Endothelial cell of umbilical vein (primary cell): ENCODE data around the gene NPTX1. TPM values are rescaled to one million over a fixed set of nuclear protein-coding genes. Genes with fewer than 3 reads are reported as not detected.

Experiments used
- BruUV-seq: library from RNA; stranded (reverse); fragments of 400-500 nt; replicated peaks from 2 replicates; lab custom pipeline; 2021; lab: Mats Ljungman, UMichigan
- CTCF ChIA-PET: fragments of 300-600, 350-600 bp; sonication (Branson Sonifier 250); formaldehyde crosslinking; loops from one replicate; lab custom pipeline; 2021; ENCODE audit warnings: antibody characterized with exemption, inconsistent platforms; lab: Charles Lee
- POLR2A ChIA-PET: fragments of 300-600, 350-600 bp; sonication (Branson Sonifier 250); formaldehyde crosslinking; loops from one replicate; lab custom pipeline; 2021; ENCODE audit warnings: antibody characterized with exemption, inconsistent platforms; lab: Charles Lee
- DNase-seq: peaks from one replicate; pipeline ENCODE4 v3.0.0-alpha.2; 2011; ENCODE audit warnings: low read depth, low spot score
- FAIRE-seq: peaks from 2 replicates; lab custom pipeline; 2011; peaks lifted over from hg19 to GRCh38; lab: Jason Lieb, UNC
- H2AFZ ChIP-seq: 2 replicates; pipeline ENCODE4 v1.6.0; 2012; ENCODE audit warnings: low read depth, low read length, control low read depth, inconsistent platforms
- H3K27ac ChIP-seq: 2 replicates; pipeline ENCODE4 v1.5.1; 2011; ENCODE audit warnings: low read depth, mild to moderate bottlenecking, control low read depth, low read length, moderate library complexity; ENCODE audit not compliant: insufficient read depth
- H3K27me3 ChIP-seq, 2 experiments: 2 replicates each; pipeline versions ENCODE4 v1.6.0 to v1.6.1; 2011; ENCODE audit warnings: low read length in 2 of 2, mixed read lengths in 1 of 2; ENCODE audit not compliant: control insufficient read depth in 2 of 2, insufficient read depth in 2 of 2
- H3K36me3 ChIP-seq, 2 experiments: 2 replicates in 1 of 2; 3 replicates in 1 of 2; pipeline ENCODE4 v1.5.1; 2011; ENCODE audit warnings: low read length in 2 of 2, mild to moderate bottlenecking in 1 of 2, moderate library complexity in 1 of 2; ENCODE audit not compliant: control insufficient read depth in 2 of 2, insufficient read depth in 2 of 2; ENCODE audit errors: extremely low read depth in 1 of 2
- H3K4me1 ChIP-seq: 3 replicates; pipeline ENCODE4 v1.5.1; 2011; ENCODE audit warnings: mild to moderate bottlenecking, low read length; ENCODE audit not compliant: control insufficient read depth, insufficient read depth; ENCODE audit errors: extremely low read depth
- H3K4me2 ChIP-seq: 2 replicates; pipeline ENCODE4 v1.6.1; 2011; ENCODE audit warnings: low read length, control low read depth, mixed read lengths; ENCODE audit not compliant: insufficient read depth
- H3K4me3 ChIP-seq, 3 experiments: fragments of 200-600 bp in 1 of 3; sonication (generic), shearing (Covaris generic) in 1 of 3; replicated peaks in 1 of 3; 2 replicates each; pipeline ENCODE4 v1.5.1; 2011 to 2016; ENCODE audit warnings: control low read depth in 3 of 3, low read length in 3 of 3, mild to moderate bottlenecking in 2 of 3, inconsistent platforms in 1 of 3, low read depth in 1 of 3, moderate library complexity in 1 of 3; ENCODE audit not compliant: insufficient read depth in 1 of 3
- H3K79me2 ChIP-seq: 2 replicates; pipeline ENCODE4 v1.6.0; 2012; ENCODE audit warnings: low read length, inconsistent platforms; ENCODE audit not compliant: control insufficient read depth, insufficient read depth
- H3K9ac ChIP-seq: replicated peaks from 2 replicates; pipeline ENCODE3; 2011; ENCODE audit warnings: low read length, control low read depth; ENCODE audit not compliant: insufficient read depth; ENCODE audit errors: extremely low read depth
- H3K9me1 ChIP-seq: replicated peaks from 3 replicates; pipeline ENCODE4 v1.6.0; 2011; ENCODE audit warnings: mild to moderate bottlenecking, low read length; ENCODE audit not compliant: control insufficient read depth, insufficient read depth; ENCODE audit errors: extremely low read depth
- H3K9me3 ChIP-seq: replicated peaks from 2 replicates; pipeline ENCODE4 v1.5.1; 2012; ENCODE audit warnings: low read length, inconsistent platforms; ENCODE audit not compliant: control insufficient read depth, insufficient read depth
- H4K20me1 ChIP-seq: replicated peaks from 2 replicates; pipeline ENCODE3; 2011; ENCODE audit warnings: mild to moderate bottlenecking, low read length; ENCODE audit not compliant: control insufficient read depth, insufficient read depth; ENCODE audit errors: extremely low read depth
- CTCF ChIP-seq, 2 donors: IDR thresholded peaks; 1 replicate in 1 of 2; 2 replicates in 1 of 2; pipeline ENCODE4 v1.5.1; 2011; ENCODE audit warnings: low read length in 2 of 2, mild to moderate bottlenecking in 2 of 2, moderate library complexity in 2 of 2, control low read depth in 1 of 2, inconsistent platforms in 1 of 2, low read depth in 1 of 2; ENCODE audit not compliant: insufficient read depth in 1 of 2; ENCODE audit errors: extremely low read depth in 1 of 2
- EZH2 ChIP-seq: IDR thresholded peaks from 2 replicates; pipeline ENCODE4 v1.6.1; 2012; ENCODE audit warnings: borderline replicate concordance, low read depth, mild to moderate bottlenecking, moderate library complexity, low read length, inconsistent platforms; ENCODE audit not compliant: severe bottlenecking
- FOS ChIP-seq: IDR thresholded peaks from 2 replicates; pipeline ENCODE4 v1.6.1; 2011; ENCODE audit warnings: mild to moderate bottlenecking, low read length, moderate library complexity, borderline replicate concordance; ENCODE audit not compliant: insufficient read depth
- GATA2 ChIP-seq: IDR thresholded peaks from 2 replicates; pipeline ENCODE4 v1.7.0; 2011; ENCODE audit warnings: low read depth, mild to moderate bottlenecking, moderate library complexity, mixed read lengths, low read length; ENCODE audit not compliant: insufficient read length, insufficient read depth
- JUN ChIP-seq: IDR thresholded peaks from 2 replicates; pipeline ENCODE4 v1.6.1; 2011; ENCODE audit warnings: borderline replicate concordance, low read depth; ENCODE audit not compliant: insufficient read length, insufficient read depth
- MAX ChIP-seq: IDR thresholded peaks from 2 replicates; pipeline ENCODE4 v1.6.1; 2011; ENCODE audit not compliant: insufficient read depth, insufficient read length
- MYC ChIP-seq: IDR thresholded peaks from one replicate; pipeline ENCODE4 v1.6.1; 2011; ENCODE audit warnings: mild to moderate bottlenecking, low read depth, low read length
- POLR2A ChIP-seq: IDR thresholded peaks from 2 replicates; pipeline ENCODE4 v1.6.1; 2012; ENCODE audit warnings: low read depth, mild to moderate bottlenecking, control low read depth, low read length
- POLR2AphosphoS5 ChIP-seq: IDR thresholded peaks from 2 replicates; pipeline ENCODE4 v1.6.1; 2012; ENCODE audit warnings: low read depth, mild to moderate bottlenecking, control low read depth, low read length, moderate library complexity; ENCODE audit not compliant: insufficient read depth
- dilution Hi-C: fragments of 300-500 bp; cut with MboI; formaldehyde crosslinking; loops from one replicate; pipeline ENCODE4 v1.15.0; 2019; ENCODE audit warnings: low sequenced_read_pairs; ENCODE audit not compliant: extremely low pct_ligation_motif_present
- intact Hi-C: fragments of 100-400 bp; cut with micrococcal nuclease; formaldehyde crosslinking; loops from one replicate; pipeline ENCODE4 v1.10.0; 2022
- polyA plus RNA-seq, 4 experiments: library from polyadenylated mRNA; depleted of rRNA in 3 of 4; stranded (reverse) in 3 of 4; unstranded in 1 of 4; fragments of >200 nt; gene quantifications; 2 replicates each; pipeline versions ENCODE4 v1.2.1 to v1.2.3, GENCODE V29; 2011 to 2012; ENCODE audit warnings: missing spikeins in 1 of 4
- total RNA-seq: library from RNA; stranded (reverse); gene quantifications from 2 replicates; pipeline ENCODE4 v1.2.3, GENCODE V29; 2021

NPTX1 gene
- total and polyA plus RNA-seq, 2 donors (not counting 3 experiments of a cell fraction or from before 2014, with no cell fraction given), result 0.03 TPM; not detected in 1

- TF ChIP-seq FOS (no peak), CTCF (IDR thresholded peaks at IDR 0.05; ENCODE audit: extremely low read depth in 1 of 2, insufficient read depth in 1 of 2, low read depth in 1 of 2, low read length in 2 of 2) (no peak), MYC (no peak), MAX (no peak), POLR2A (no peak), GATA2 (no peak), JUN (no peak), EZH2 (no peak), POLR2AphosphoS5 (no peak)
- peaks cover 15 to 17% of the 10 kb centered on the region in 2 experiments for H3K27me3 ChIP-seq
- no peaks in the 10 kb centered on the region for H3K36me3 ChIP-seq
- H3K9me3 ChIP-seq, result no peaks in the 10 kb centered on the region
- POLR2A ChIA-PET, result no interaction called here
- no TSS peak for BruUV-seq
- no peaks in the 10 kb centered on the region for H3K4me1 ChIP-seq
- no peak for DNase-seq
- H3K79me2 ChIP-seq, result no peaks in the 10 kb centered on the region
- FAIRE-seq, result no peak
- H3K9ac ChIP-seq, result no peak overlapping the region
- H4K20me1 ChIP-seq, result no peaks in the 10 kb centered on the region
- dilution Hi-C loops, result no loop called here
- no peak overlapping the region for H3K27ac ChIP-seq
- no peaks in the 10 kb centered on the region for H3K9me1 ChIP-seq
- no peak overlapping the region for H3K4me2 ChIP-seq
- intact Hi-C loops, result no loop called here
- H2AFZ ChIP-seq, result no peak overlapping the region
- CTCF ChIA-PET, result interaction anchor here (1.4 to 2.0 kb wide), 2 partner anchors 9 to 38 kb away, joined by 4 to 9 read pairs; no protein-coding TSS in a partner anchor
- H3K4me3 ChIP-seq, result no peak overlapping the region
These were observed 11.9 kb downstream of the NPTX1 start for GRCh38 chr17:80464486-80464885.
